ENCODE measurements around the gene POLR2H.
A peak's percentile ranks its signal among the peaks of the same experiment; 100 is the strongest.

POLR2H gene

DNA sequence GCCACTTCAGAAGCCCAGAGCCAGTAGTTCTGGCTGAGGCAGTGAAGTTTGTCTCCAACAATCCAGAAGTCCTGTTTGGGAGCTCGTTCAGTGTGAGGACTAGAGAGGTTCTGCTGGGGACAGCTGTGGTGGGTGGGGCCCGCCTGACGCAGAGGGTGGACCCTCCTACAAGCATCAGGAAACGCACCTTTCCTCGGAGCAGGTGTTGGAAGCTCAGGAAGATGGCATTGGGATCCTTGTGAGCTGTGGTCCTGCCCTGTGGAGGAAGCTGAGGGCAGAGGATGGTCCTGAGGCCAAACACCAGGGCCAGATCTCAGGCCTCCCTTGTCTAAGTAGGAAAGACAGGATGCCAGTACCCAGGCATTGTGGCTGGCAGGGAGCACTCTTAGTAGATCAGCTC lies 11.4 kb downstream of the POLR2H start:
- DNase-seq = no peak
- no peak overlapping the region for H4K12ac ChIP-seq (ENCODE audit: low read depth, low read length)
- no CpG with 5 or more reads among the region's 5 CpGs for WGBS (ENCODE audit: extremely low coverage, insufficient coverage, insufficient read length)
- H3K79me2 ChIP-seq (ENCODE audit: control insufficient read depth, insufficient read depth, low read length, poor library complexity) = no peaks in the 10 kb centered on the region
- no peak overlapping the region for H3K4me2 ChIP-seq (ENCODE audit: low read length)
- no peak overlapping the region for H2AFZ ChIP-seq (ENCODE audit: insufficient read depth, low read length, poor library complexity)
- no peak overlapping the region for H3K4ac ChIP-seq (ENCODE audit: low read depth, low read length)
- H3K27ac ChIP-seq (ENCODE audit: low read depth, low read length) = no peak overlapping the region
- peaks cover 7 to 13% of the 10 kb centered on the region in 2 experiments for H3K36me3 ChIP-seq (ENCODE audit: control insufficient read depth in 1 of 2, insufficient read depth in 2 of 2, low read length in 2 of 2)
- no peaks in the 10 kb centered on the region for H3K9me3 ChIP-seq (ENCODE audit: insufficient read depth, low read depth, low read length)
- no peaks in the 10 kb centered on the region for H3K27me3 ChIP-seq (ENCODE audit: insufficient read depth, low read length)
- H4K8ac ChIP-seq (ENCODE audit: low read depth, low read length) = no peak overlapping the region
- no peak overlapping the region for H2BK5ac ChIP-seq (ENCODE audit: low read depth, low read length, poor library complexity)
- H3K4me3 ChIP-seq (ENCODE audit: low read depth, low read length) = no peak overlapping the region
- H3K18ac ChIP-seq (ENCODE audit: low read length) = no peak overlapping the region
- no peaks in the 10 kb centered on the region for H3K79me1 ChIP-seq (ENCODE audit: low read length)
- no peak overlapping the region for H4K91ac ChIP-seq (ENCODE audit: low read depth, low read length)
- no peak overlapping the region for H2BK120ac ChIP-seq (ENCODE audit: insufficient read depth, low read length, poor library complexity)
- H3K23ac ChIP-seq (ENCODE audit: low read length) = no peak overlapping the region
- H2BK12ac ChIP-seq (ENCODE audit: low read length) = no peak overlapping the region
- H2AK5ac ChIP-seq (ENCODE audit: low read length) = no peak overlapping the region
- H3K4me1 ChIP-seq (ENCODE audit: control insufficient read depth in 1 of 2, insufficient read depth in 2 of 2, low read length in 2 of 2) = peaks cover under 1 to 1% of the 10 kb centered on the region in 2 experiments
- H3K14ac ChIP-seq (ENCODE audit: low read length) = no peak overlapping the region
- H3K9ac ChIP-seq (ENCODE audit: low read length) = no peak overlapping the region

- WGBS (ENCODE audit: extremely low coverage, insufficient coverage, insufficient read length) = no CpG with 5 or more reads among the region's 6 CpGs
- Histone ChIP-seq H2BK120ac (ENCODE audit: insufficient read depth, low read length, poor library complexity) (no peak overlapping the region), H3K18ac (ENCODE audit: low read length) (no peak overlapping the region), H3K9me3 (ENCODE audit: insufficient read depth, low read depth, low read length) (no peaks in the 10 kb centered on the region), H3K4me3 (ENCODE audit: low read depth, low read length) (no peak overlapping the region), H3K79me1 (ENCODE audit: low read length) (no peaks in the 10 kb centered on the region), H2AFZ (ENCODE audit: insufficient read depth, low read length, poor library complexity) (no peak overlapping the region), H3K79me2 (ENCODE audit: control insufficient read depth, insufficient read depth, low read length, poor library complexity) (no peaks in the 10 kb centered on the region), H4K8ac (ENCODE audit: low read depth, low read length) (no peak overlapping the region), H3K9ac (ENCODE audit: low read length) (no peak overlapping the region), H3K4me2 (ENCODE audit: low read length) (no peak overlapping the region), H4K91ac (ENCODE audit: low read depth, low read length) (no peak overlapping the region), H4K12ac (ENCODE audit: low read depth, low read length) (no peak overlapping the region), H3K4ac (ENCODE audit: low read depth, low read length) (no peak overlapping the region), H3K14ac (ENCODE audit: low read length) (no peak overlapping the region), H2BK5ac (ENCODE audit: low read depth, low read length, poor library complexity) (no peak overlapping the region), H2BK12ac (ENCODE audit: low read length) (no peak overlapping the region), H3K27me3 (ENCODE audit: insufficient read depth, low read length) (no peaks in the 10 kb centered on the region), H2AK5ac (ENCODE audit: low read length) (no peak overlapping the region), H3K4me1 (ENCODE audit: control insufficient read depth in 1 of 2, insufficient read depth in 2 of 2, low read length in 2 of 2) (peaks cover 4 to 5% of the 10 kb centered on the region in 2 experiments), H3K36me3 (ENCODE audit: control insufficient read depth in 1 of 2, insufficient read depth in 2 of 2, low read length in 2 of 2) (peaks cover 3 to 8% of the 10 kb centered on the region in 2 experiments), H3K27ac (ENCODE audit: low read depth, low read length) (no peak overlapping the region), H3K23ac (ENCODE audit: low read length) (no peak overlapping the region)
- DNase-seq = peak in 1 of 2 donors; percentile 12
Measured at GRCh38 chr3:184373422-184373821, 11.9 kb downstream of the POLR2H start.

DNA sequence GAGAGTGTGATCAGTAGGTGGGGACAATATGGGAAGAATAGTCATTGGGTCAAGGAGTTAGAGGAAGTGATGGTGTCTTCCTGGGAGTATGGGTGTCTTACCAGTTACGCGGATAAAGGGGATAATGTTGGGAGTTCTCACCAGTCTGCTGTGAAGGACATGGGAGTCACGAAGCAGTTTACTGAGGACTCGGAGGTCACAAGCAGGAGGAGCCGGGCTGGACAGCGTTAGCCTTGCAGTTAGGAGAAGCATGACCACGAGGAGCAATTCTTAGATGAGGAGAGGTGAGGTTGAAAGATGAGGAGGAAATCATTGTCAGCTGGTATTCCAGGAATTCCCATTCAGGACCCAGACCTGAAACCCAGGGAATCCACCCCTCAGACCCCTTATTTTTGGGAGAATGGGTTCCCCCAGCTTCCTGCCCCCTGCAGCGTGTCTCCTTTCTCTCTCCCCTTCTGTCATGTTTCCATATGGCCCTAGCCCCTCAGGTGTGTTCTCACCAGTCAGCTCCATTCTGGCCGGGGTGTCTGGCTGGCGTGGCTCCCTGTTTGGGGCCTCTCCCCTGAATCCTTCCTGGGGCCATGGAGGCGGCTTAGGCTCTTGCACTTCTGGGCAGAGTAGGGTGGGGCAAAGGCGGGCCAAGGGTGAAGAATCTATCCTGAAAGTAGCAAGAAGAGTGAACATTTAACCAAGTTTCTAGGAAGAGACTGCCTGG lies 14.4 kb downstream of the POLR2H start:
- H4K8ac ChIP-seq (ENCODE audit: low read depth, low read length) = no peak overlapping the region
- no CpG with 5 or more reads among the region's 12 CpGs for WGBS (ENCODE audit: extremely low coverage, insufficient coverage, insufficient read length)
- H2BK120ac ChIP-seq (ENCODE audit: insufficient read depth, low read length, poor library complexity) = no peak overlapping the region
- H3K9ac ChIP-seq (ENCODE audit: low read length) = no peak overlapping the region
- H3K4me1 ChIP-seq (ENCODE audit: control insufficient read depth in 1 of 2, insufficient read depth in 2 of 2, low read length in 2 of 2) = peaks cover 20 to 21% of the 10 kb centered on the region in 2 experiments
- no peaks in the 10 kb centered on the region for H3K36me3 ChIP-seq (ENCODE audit: control insufficient read depth in 1 of 2, insufficient read depth in 2 of 2, low read length in 2 of 2)
- no peak overlapping the region for H4K91ac ChIP-seq (ENCODE audit: low read depth, low read length)
- H3K27ac ChIP-seq (ENCODE audit: low read depth, low read length) = no peak overlapping the region
- H3K4ac ChIP-seq (ENCODE audit: low read depth, low read length) = no peak overlapping the region
- no peak overlapping the region for H2BK5ac ChIP-seq (ENCODE audit: low read depth, low read length, poor library complexity)
- H2AK5ac ChIP-seq (ENCODE audit: low read length) = no peak overlapping the region
- no peak overlapping the region for H3K23ac ChIP-seq (ENCODE audit: low read length)
- no peak overlapping the region for H2AFZ ChIP-seq (ENCODE audit: insufficient read depth, low read length, poor library complexity)
- no peak overlapping the region for H3K4me2 ChIP-seq (ENCODE audit: low read length)
- H3K9me3 ChIP-seq (ENCODE audit: insufficient read depth, low read depth, low read length) = no peaks in the 10 kb centered on the region
- peaks cover 6% of the 10 kb centered on the region for H3K79me1 ChIP-seq (ENCODE audit: low read length)
- no peaks in the 10 kb centered on the region for H3K79me2 ChIP-seq (ENCODE audit: control insufficient read depth, insufficient read depth, low read length, poor library complexity)
- H4K12ac ChIP-seq (ENCODE audit: low read depth, low read length) = no peak overlapping the region
- DNase-seq = no peak
- H2BK12ac ChIP-seq (ENCODE audit: low read length) = no peak overlapping the region
- no peak overlapping the region for H3K4me3 ChIP-seq (ENCODE audit: low read depth, low read length)
- no peak overlapping the region for H3K18ac ChIP-seq (ENCODE audit: low read length)
- H3K27me3 ChIP-seq (ENCODE audit: insufficient read depth, low read length) = peaks cover 8% of the 10 kb centered on the region
- H3K14ac ChIP-seq (ENCODE audit: low read length) = no peak overlapping the region

DNA sequence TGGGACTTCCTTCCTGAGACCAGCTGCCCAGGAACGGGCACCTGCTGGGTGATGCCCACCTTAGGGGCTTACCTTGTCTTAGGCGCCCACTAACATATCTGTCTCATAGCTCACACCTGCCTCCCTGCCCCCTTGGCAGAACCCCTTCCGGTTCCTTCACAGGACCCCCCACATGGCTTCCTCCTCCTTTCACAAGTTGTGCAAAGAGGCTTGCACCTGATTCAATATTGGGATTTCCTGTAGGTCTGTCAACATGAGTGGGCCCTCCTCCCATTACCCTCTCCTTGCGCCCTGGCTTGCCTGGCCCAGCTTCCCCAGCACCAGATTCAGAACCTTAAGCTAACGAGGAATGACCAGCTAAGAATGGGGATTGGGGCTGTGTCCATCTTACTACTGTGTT lies 15.9 kb downstream of the POLR2H start:
- no CpG with 5 or more reads among the region's 5 CpGs for WGBS (ENCODE audit: extremely low coverage, insufficient coverage, insufficient read length)
- Histone ChIP-seq H3K4me3 (ENCODE audit: low read depth, low read length) (no peak overlapping the region), H3K79me2 (ENCODE audit: control insufficient read depth, insufficient read depth, low read length, poor library complexity) (peaks cover 1% of the 10 kb centered on the region), H3K36me3 (ENCODE audit: control insufficient read depth in 1 of 2, insufficient read depth in 2 of 2, low read length in 2 of 2) (peaks cover 0 to 1% of the 10 kb centered on the region in 2 experiments), H3K4me1 (ENCODE audit: control insufficient read depth in 1 of 2, insufficient read depth in 2 of 2, low read length in 2 of 2) (peaks cover 26 to 27% of the 10 kb centered on the region in 2 experiments), H4K91ac (ENCODE audit: low read depth, low read length) (no peak overlapping the region), H2BK5ac (ENCODE audit: low read depth, low read length, poor library complexity) (no peak overlapping the region), H3K9ac (ENCODE audit: low read length) (no peak overlapping the region), H2BK120ac (ENCODE audit: insufficient read depth, low read length, poor library complexity) (no peak overlapping the region), H3K9me3 (ENCODE audit: insufficient read depth, low read depth, low read length) (peaks cover 2% of the 10 kb centered on the region), H2AK5ac (ENCODE audit: low read length) (no peak overlapping the region), H3K4ac (ENCODE audit: low read depth, low read length) (no peak overlapping the region), H2BK12ac (ENCODE audit: low read length) (no peak overlapping the region), H4K12ac (ENCODE audit: low read depth, low read length) (no peak overlapping the region), H3K23ac (ENCODE audit: low read length) (no peak overlapping the region), H3K79me1 (ENCODE audit: low read length) (peaks cover 6% of the 10 kb centered on the region), H3K27me3 (ENCODE audit: insufficient read depth, low read length) (peaks cover 19% of the 10 kb centered on the region), H4K8ac (ENCODE audit: low read depth, low read length) (no peak overlapping the region), H3K18ac (ENCODE audit: low read length) (no peak overlapping the region), H2AFZ (ENCODE audit: insufficient read depth, low read length, poor library complexity) (no peak overlapping the region), H3K27ac (ENCODE audit: low read depth, low read length) (no peak overlapping the region), H3K14ac (ENCODE audit: low read length) (no peak overlapping the region), H3K4me2 (ENCODE audit: low read length) (no peak overlapping the region)
- DNase-seq = no peak

Data from trophoblast cell (in vitro differentiated cells and primary cell).